Stimulated activated naive CD4-positive, alpha-beta T cell treated with Interleukin-2 at 50 U/mL for 16 hours (primary cell): ENCODE results near the gene SSH3.

Experiments used
- DNase-seq: peaks from one replicate; lab custom pipeline; 2025; lab: John Stamatoyannopoulos, UW

SSH3 gene

GRCh38 chr11:67293090-67293489 is 10.2 kb upstream of the SSH3 start:
- DNase-seq = peak; percentile 14

- DNase-seq = no peak
These were observed 7.5 kb upstream of the SSH3 start for GRCh38 chr11:67295846-67296245.

- DNase-seq = no peak
These were observed 4.5 kb upstream of the SSH3 start for GRCh38 chr11:67298786-67299185.

DNA sequence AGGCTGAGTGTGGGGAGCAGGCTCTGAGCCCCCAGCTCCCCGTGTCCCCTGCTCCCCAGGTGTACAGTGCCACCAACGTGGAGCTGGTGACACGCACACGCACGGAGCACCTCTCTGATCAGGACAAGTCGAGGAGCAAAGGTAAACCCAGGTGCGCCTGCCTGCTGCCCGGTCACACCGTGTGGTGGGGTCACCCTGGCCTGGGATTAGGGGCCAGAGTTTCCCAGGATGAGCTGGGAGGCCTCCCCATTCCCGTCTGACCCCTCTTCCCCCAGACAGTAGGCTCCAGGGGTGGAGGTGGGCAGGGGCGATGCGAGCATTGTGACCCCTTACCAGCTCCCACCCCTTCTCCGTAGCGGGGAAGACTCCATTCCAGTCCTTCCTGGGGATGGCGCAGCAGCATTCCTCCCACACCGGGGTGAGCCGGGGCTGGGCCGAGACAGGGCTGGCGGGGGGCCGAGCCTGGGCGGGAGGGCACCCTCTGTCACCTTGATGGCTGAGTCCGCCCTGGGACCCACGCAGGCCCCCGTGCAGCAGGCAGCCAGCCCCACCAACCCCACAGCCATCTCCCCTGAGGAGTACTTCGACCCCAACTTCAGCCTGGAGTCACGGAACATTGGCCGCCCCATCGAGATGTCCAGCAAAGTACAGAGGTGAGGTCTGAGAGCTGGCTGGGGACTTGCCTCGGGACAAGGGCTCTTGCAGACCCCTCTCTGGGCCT is 3.7 kb upstream of the SSH3 start:
- DNase-seq = no peak

DNA sequence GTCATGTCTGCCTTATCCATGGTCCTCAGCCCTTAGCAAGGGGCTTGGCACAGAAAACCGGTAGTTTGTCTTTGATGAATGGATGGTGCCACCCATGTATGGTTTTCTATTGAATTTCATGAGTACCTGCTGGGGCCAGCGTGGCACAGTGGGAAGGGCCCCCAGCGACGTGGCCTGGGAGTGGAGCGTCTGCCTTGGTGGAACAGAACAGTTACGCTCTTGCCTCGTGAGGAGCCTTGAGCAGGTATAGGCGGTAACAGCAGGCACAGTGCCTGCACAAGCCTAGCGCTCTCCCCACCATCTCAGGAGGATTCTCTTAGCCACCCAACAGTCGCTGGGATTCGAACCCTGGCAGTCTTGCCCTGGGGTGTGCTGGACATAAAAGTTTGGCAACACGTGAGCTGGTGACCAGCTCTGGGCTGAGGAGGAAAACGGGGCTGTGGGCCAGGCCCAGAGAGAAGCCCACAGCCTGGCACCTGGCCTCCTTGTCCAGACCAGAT is 3.0 kb upstream of the SSH3 start:
- no peak for DNase-seq

GRCh38 chr11:67300756-67301312 is 2.5 kb upstream of the SSH3 start:
- DNase-seq = no peak

- DNase-seq = no peak
These were observed 1.9 kb upstream of the SSH3 start for GRCh38 chr11:67301313-67301921.

DNA sequence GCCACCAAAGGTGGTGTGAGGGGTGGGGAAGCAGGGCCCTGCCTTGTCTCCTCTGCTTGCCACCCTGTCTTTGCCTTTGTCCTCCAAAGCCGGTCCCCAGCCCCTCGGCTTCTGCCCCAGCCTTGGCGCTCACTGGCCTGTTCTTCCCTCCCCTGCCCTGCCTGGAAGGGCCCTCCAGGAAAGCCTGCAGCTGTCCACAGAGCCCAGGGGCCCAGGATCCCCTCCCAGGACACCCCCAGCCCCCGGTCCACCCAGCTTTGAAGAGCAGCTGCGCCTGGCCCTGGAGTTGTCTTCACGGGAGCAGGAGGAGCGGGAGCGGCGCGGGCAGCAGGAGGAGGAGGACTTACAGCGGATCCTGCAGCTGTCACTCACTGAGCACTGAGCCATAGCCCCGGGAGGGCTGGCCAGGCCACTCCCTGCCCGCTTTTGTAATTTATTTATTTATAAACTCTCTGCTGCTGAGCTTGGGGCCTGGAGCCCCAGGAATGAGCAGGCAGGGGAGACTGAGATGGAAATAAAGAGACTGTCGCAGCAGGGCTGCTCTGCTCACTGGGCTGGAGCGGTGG is 1.3 kb upstream of the SSH3 start:
- DNase-seq = no peak

DNA sequence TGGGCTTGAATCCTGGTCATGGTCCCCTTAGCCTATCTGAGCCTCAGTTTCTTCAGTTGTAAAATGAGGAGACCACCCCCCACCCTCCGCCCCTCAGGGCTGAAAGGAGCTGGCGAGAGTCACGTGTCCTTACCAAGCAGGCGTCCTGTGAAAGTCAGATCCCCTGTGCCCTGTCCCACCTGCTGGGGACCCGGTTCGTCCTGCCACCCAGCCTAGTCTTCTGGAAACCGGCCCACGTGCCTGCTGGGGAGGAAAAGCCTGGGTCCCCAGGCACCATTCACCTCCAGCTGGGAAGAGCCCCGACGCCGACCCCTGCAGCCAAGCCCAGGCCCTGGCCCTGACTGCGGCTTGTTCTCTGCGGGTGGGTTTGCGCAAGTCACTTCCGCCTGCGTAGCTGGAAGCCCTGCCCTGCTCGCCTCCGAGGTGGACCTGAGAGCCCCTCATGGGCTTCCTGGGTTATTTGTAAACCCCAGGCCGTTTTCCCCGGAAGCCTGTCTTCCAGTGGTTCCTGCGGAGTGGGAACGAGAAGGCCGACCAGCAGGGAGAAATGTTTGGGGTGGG is 679 bp upstream of the SSH3 start:
- DNase-seq = no peak

GRCh38 chr11:67303835-67304411 is 593 bp downstream of the SSH3 start:
- no peak for DNase-seq

DNA sequence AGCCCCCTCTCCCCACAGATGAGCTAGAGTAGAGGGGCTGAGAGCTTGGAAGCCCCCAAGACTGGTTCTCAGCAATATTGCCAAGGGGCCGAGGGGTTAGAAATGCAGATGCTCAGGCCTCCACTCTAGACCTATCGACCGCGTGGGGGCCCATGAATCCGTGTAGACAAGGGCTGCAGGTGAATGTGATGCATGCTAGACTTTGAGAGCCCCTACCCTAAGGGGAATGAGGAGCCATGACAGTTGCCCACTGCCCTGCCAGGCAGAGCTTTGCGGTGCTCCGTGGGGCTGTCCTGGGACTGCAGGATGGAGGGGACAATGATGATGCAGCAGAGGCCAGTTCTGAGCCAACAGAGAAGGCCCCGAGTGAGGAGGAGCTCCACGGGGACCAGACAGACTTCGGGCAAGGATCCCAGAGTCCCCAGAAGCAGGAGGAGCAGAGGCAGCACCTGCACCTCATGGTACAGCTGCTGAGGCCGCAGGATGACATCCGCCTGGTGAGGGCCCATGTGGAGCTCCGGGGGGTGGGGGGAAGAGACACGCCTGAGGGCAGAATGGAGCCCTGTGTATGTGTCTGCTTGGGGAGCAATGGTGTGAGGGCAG is 1.3 kb downstream of the SSH3 start:
- no peak for DNase-seq

- DNase-seq = no peak
These were observed 3.6 kb downstream of the SSH3 start for GRCh38 chr11:67306769-67307544.

DNA sequence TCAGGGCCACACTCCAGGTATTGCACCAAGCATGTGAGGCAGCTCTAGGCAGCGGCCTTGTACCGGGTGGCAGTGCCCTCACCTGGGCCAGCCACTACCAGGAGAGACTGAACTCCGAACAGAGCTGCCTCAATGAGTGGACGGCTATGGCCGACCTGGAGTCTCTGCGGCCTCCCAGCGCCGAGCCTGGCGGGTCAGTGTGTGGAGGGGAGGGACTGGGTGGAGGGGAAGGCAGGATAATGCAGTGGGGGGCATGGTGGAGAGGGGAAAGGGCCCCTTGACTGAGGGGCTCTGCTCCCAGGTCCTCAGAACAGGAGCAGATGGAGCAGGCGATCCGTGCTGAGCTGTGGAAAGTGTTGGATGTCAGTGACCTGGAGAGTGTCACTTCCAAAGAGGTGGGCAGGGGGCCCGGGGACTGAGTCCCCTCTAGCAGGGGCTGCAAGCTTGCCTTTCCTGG is 4.2 kb downstream of the SSH3 start:
- no peak for DNase-seq

DNA sequence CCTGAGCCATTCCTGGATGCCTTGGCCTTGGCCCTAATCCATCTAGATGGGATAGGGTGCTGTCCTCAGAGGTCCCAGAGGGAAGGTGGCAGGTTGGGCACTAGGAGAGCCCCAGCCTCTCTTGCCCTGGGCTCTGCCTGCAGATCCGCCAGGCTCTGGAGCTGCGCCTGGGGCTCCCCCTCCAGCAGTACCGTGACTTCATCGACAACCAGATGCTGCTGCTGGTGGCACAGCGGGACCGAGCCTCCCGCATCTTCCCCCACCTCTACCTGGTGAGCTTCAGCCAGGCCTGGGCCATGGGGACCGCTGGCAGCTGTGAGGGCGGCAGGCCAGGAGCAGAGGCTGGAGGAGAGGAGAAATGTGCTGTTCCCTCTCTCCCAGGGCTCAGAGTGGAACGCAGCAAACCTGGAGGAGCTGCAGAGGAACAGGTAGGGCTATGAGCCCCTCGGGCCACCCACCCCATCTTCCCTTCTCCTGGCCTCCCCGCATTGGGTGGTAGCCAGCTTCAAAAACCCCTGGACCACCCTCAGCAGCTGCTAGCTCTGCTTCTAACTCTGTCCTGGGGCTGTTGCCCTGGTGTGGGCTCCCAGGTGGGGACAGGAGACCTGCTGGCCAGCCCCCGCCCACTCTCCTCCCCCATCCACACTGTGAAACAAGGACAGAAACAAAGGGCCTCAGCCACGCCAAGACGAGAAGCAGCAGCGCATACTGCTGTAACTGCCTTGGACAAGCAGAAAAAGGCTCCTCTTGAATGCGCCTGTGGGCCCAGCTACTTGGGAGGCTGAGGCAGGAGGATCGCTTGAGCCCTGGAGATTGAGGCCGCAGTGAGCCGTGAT is 4.9 kb downstream of the SSH3 start:
- DNase-seq = no peak

- DNase-seq = no peak
These were observed 5.8 kb downstream of the SSH3 start for GRCh38 chr11:67309166-67309565.

DNA sequence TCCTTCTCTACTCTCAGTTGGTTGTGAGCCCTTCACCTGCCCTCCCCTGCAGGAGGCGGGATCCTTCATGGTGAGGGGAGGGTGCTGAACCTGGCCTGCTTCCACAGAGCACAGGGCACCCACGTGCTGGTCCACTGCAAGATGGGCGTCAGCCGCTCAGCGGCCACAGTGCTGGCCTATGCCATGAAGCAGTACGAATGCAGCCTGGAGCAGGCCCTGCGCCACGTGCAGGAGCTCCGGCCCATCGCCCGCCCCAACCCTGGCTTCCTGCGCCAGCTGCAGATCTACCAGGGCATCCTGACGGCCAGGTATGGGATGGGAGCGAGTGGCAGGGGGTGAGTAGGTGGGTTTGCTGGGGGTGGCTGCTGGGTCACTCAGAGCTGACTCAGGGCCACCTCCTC is 6.3 kb downstream of the SSH3 start:
- no peak for DNase-seq

DNA sequence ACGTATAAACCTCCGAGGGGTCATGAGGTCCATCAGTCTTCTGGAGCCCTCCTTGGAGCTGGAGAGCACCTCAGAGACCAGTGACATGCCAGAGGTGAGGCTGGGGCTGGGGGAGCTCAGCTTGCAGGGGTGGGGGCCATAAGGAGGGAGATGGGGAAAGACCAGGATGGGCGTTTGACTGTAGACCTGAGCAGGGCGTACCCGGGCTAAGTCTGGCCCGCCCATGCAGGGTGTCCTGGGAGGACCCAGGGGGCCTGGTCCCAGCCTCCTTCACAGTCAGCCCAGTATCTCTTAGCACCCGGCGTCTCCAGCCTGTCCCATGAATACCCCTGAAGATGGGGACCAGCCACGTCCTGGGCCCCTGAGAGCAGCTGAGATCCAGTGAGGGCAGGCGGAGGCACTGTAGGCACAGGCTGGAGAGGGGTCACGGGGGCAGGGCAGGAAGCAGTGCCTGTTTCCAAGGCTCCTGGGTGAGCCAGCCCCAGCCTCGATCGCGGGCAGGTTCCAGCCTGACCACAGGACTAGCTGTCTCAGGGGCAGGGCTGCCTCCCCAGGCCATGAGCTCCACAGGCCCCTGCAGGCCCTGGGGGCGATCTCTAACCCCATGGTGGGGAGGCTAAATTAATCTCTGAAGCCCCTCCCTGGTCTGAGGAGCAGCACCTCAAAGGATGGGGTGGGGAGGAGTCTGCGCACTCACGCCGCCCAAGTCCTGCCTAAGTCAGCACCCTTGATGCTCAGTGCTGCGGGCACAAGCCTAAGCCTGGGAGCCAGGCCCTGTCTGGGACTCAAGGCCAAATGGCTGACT is 7.1 kb downstream of the SSH3 start:
- DNase-seq = no peak

DNA sequence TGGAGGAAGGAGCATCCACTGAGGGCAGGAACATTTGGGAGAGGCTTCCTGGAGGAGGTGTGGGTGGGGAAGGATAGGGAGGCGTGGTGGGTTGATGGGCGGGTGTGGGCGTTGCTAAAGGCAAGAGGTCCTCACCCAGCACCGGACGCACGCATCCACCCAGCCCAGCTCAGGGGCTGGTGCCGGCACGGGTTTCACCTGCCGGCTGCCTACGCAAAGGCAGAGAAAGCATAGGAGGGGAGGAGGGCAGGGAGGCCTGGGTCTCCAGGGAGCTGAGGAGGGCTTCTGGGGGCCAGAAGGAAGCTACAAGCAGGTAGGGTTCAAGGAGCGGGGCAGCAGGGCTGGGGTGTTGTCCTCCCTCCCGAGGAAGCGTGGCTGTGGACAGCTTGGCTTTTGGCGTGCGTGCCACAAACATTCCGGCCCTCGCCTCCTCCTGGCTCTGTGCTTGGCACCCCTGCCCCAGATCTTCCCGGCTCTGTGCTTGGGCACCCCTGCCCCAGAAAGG is 7.8 kb downstream of the SSH3 start:
- DNase-seq = no peak

GRCh38 chr11:67311556-67312082 is 8.3 kb downstream of the SSH3 start:
- no peak for DNase-seq
